Uterus (tissue), 4 donors: Measurements from ENCODE around the gene TLK2. TPM values are rescaled to one million over a fixed set of nuclear protein-coding genes. Genes with fewer than 3 reads are reported as not detected.
A peak's percentile ranks its signal among the peaks of the same experiment; 100 is the strongest.

Source experiments
- DNase-seq, 2 donors: peaks; one replicate each; pipeline ENCODE4 v3.0.0-alpha.2; 2019 to 2020
- H3K27ac ChIP-seq, 2 donors: fragments of 200-600 bp; sonication (generic); 1 replicate in 1 of 2; 2 replicates in 1 of 2; pipeline ENCODE4 v1.5.1; 2016 to 2018
- H3K27me3 ChIP-seq, 2 donors: fragments of 200-600 bp; sonication (generic); one replicate each; pipeline ENCODE4 v1.5.1; 2018 to 2019; ENCODE audit warnings: control low read depth in 1 of 2
- H3K36me3 ChIP-seq, 2 donors: fragments of 200-600 bp; sonication (generic); one replicate each; pipeline ENCODE4 v1.5.1; 2019; ENCODE audit warnings: control low read depth in 1 of 2
- H3K4me1 ChIP-seq, 2 donors: fragments of 200-600 bp; sonication (generic); one replicate each; pipeline ENCODE4 v1.5.1; 2018 to 2019; ENCODE audit warnings: control low read depth in 1 of 2
- H3K4me3 ChIP-seq, 2 donors: fragments of 200-600 bp; sonication (generic); 1 replicate in 1 of 2; 2 replicates in 1 of 2; pipeline ENCODE4 v1.5.1; 2018 to 2019; ENCODE audit warnings: mild to moderate bottlenecking in 1 of 2
- H3K9me3 ChIP-seq, 2 donors: fragments of 200-600 bp; sonication (generic); one replicate each; pipeline ENCODE4 v1.5.1; 2019; ENCODE audit warnings: control low read depth in 1 of 2
- POLR2A ChIP-seq, 2 donors: fragments of 450-650 bp; IDR thresholded peaks; one replicate each; pipeline ENCODE4 v1.6.1; 2016; ENCODE audit warnings: antibody characterized with exemption in 2 of 2, mild to moderate bottlenecking in 1 of 2, moderate library complexity in 1 of 2
- intact Hi-C: fragments of 100-400 bp; cut with DNase I; formaldehyde crosslinking; loops from one replicate; pipeline ENCODE4 v1.15.1; 2023; ENCODE audit warnings: low total_unique reads
- total RNA-seq, 4 donors: library from RNA; depleted of rRNA in 3 of 4; stranded (reverse); fragments of >200 nt in 3 of 4; gene quantifications; one replicate each; pipeline versions ENCODE4 v1.1.0 to v1.2.4, GENCODE V29; 2014 to 2023
- TF ChIP-seq, protein P1 (sequence below), 4 experiments: fragments of 200-600 bp in 2 of 4; fragments of 450-650 bp in 2 of 4; sonication (generic) in 2 of 4; IDR thresholded peaks; one replicate each; pipeline ENCODE4 v1.5.1; 2016 to 2019; ENCODE audit warnings: antibody characterized with exemption in 4 of 4, mild to moderate bottlenecking in 2 of 4, moderate library complexity in 1 of 4
- donor health status: DM: yes; HTN: yes; CAD: no.

TLK2 gene
- total RNA-seq, 4 donors from 2014 or later = 13.6 to 120 (median 50.0) TPM

DNA sequence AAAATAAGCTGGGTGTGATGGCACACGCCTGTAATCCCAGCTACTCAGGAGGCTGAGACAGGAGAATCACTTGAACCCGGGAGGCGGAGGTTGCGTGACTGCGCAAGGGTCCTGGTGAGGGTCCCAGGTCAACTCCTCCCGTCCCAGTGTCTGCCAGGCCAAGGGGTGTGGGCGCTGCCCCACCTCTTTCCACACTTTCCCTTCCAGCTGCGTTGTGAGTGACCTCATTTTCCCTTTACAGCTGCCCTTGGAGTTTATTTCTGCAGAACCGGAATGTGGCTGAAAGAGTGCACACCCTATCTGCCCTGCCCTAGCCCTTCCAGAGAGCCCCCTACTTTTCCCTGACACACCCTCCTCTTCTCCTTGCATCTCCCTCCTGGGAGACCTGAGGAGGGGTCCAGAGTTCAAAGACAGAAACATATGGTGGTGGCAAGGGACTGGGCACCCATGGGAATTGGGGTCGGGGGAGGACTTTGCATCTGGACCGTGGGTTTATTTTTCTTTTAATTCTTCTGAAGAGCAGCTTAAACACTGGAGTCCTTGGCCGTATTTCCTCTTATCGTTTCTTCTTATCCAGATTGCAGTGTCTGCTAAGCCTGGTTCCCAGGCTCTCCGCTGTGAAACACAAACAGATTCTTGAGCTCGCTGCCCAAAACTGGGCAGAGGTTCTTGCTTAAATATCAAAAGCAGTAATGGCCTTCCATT, 169.8 kb downstream of the TLK2 start:
- H3K4me3 ChIP-seq = no peak overlapping the region
- H3K27me3 ChIP-seq = no peaks in the 10 kb centered on the region
- no peak for DNase-seq
- peak overlapping the region; percentile 33 to 44 for H3K27ac ChIP-seq
- no peaks in the 10 kb centered on the region for H3K36me3 ChIP-seq
- TF ChIP-seq POLR2A (IDR thresholded peaks at IDR 0.05) = no peak
- TF ChIP-seq, protein P1, sequence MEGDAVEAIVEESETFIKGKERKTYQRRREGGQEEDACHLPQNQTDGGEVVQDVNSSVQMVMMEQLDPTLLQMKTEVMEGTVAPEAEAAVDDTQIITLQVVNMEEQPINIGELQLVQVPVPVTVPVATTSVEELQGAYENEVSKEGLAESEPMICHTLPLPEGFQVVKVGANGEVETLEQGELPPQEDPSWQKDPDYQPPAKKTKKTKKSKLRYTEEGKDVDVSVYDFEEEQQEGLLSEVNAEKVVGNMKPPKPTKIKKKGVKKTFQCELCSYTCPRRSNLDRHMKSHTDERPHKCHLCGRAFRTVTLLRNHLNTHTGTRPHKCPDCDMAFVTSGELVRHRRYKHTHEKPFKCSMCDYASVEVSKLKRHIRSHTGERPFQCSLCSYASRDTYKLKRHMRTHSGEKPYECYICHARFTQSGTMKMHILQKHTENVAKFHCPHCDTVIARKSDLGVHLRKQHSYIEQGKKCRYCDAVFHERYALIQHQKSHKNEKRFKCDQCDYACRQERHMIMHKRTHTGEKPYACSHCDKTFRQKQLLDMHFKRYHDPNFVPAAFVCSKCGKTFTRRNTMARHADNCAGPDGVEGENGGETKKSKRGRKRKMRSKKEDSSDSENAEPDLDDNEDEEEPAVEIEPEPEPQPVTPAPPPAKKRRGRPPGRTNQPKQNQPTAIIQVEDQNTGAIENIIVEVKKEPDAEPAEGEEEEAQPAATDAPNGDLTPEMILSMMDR (IDR thresholded peaks at IDR 0.05) = no peak
- intact Hi-C loops = no loop called here
- no peaks in the 10 kb centered on the region for H3K9me3 ChIP-seq
- peaks cover 0 to 12% of the 10 kb centered on the region in 2 donors for H3K4me1 ChIP-seq

DNA sequence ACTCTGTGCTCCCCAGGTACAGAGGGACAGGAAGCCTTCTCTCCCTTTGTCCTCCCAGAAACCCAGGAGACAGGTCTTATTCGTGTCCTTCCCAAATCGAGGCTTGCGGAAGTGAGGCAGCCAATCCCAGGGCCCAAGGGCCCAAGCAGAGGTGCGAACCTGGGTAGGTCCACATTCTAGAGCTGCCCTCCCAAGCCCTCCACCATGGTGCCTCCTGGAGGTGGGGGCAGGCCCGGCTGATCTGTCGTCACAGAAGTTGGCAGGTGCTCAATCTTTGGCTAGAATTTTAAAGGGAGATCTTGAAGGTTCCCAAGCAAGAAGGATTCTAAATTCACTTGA, 170.3 kb downstream of the TLK2 start:
- TF ChIP-seq, protein P1 (IDR thresholded peaks at IDR 0.05) = no peak
- TF ChIP-seq POLR2A (IDR thresholded peaks at IDR 0.05) = no peak
- no peak overlapping the region for H3K4me3 ChIP-seq
- intact Hi-C loops = no loop called here

DNA sequence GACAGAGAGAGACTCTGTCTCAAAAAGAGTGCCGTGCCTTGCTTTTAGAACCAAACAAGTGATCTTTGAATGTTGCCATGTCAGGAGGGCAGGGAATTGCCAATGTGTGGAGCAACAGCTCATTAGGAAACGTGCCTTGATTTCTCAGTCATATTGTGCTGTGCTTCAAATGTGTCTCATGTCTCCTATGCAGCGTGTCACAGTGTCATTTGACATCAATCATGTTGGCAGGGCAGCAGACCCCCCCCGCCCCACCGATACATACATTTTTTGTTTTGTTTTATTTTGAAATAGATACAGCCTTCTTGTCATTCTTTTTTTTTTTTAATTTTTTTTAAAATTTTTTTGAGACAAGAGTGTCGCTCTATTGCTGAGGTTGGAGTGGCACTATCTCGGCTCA, 170.9 kb downstream of the TLK2 start:
- Histone ChIP-seq H3K4me3 (no peak overlapping the region), H3K9me3 (no peaks in the 10 kb centered on the region), H3K4me1 (peaks cover 0 to 22% of the 10 kb centered on the region in 2 donors), H3K27me3 (no peaks in the 10 kb centered on the region), H3K36me3 (no peaks in the 10 kb centered on the region), H3K27ac (peak overlapping the region; percentile 33 to 44)
- no peak for TF ChIP-seq POLR2A (IDR thresholded peaks at IDR 0.05)
- TF ChIP-seq, protein P1 (IDR thresholded peaks at IDR 0.05) = no peak
- DNase-seq = no peak
- intact Hi-C loops = no loop called here

More for the DNA sequence above, 170.3 kb downstream of the TLK2 start:
- Histone ChIP-seq H3K36me3 (no peaks in the 10 kb centered on the region), H3K4me1 (peaks cover 0 to 17% of the 10 kb centered on the region in 2 donors), H3K27me3 (no peaks in the 10 kb centered on the region), H3K9me3 (no peaks in the 10 kb centered on the region), H3K27ac (peak overlapping the region; percentile 33 to 44)
- DNase-seq = no peak

DNA sequence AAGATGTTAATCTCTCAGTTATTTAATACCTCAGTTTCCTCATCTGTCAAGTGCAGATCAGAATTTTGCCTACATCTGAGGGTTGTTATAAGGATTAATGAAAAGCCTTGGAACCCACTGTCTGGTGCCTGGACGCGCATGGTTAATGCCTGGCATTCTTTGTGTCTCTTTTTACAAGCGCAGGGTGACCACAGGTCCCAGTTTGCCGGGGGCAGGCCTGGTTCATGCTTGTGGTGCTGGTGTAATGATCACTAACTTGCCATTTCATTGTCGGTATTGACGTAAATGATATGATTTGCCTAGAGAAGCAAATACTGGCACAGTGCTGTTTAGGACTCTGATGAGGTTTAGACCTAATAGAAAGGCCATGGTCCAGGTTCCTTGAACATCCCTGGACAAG, 172.0 kb downstream of the TLK2 start:
- DNase-seq = no peak
- no peaks in the 10 kb centered on the region for H3K9me3 ChIP-seq
- TF ChIP-seq POLR2A (IDR thresholded peaks at IDR 0.05) = no peak
- TF ChIP-seq, protein P1 (IDR thresholded peaks at IDR 0.05) = no peak
- H3K4me3 ChIP-seq = no peak overlapping the region
- intact Hi-C loops = no loop called here
- H3K27me3 ChIP-seq = no peaks in the 10 kb centered on the region
- H3K4me1 ChIP-seq = peaks cover 0 to 22% of the 10 kb centered on the region in 2 donors
- H3K36me3 ChIP-seq = no peaks in the 10 kb centered on the region
- no peak overlapping the region for H3K27ac ChIP-seq

DNA sequence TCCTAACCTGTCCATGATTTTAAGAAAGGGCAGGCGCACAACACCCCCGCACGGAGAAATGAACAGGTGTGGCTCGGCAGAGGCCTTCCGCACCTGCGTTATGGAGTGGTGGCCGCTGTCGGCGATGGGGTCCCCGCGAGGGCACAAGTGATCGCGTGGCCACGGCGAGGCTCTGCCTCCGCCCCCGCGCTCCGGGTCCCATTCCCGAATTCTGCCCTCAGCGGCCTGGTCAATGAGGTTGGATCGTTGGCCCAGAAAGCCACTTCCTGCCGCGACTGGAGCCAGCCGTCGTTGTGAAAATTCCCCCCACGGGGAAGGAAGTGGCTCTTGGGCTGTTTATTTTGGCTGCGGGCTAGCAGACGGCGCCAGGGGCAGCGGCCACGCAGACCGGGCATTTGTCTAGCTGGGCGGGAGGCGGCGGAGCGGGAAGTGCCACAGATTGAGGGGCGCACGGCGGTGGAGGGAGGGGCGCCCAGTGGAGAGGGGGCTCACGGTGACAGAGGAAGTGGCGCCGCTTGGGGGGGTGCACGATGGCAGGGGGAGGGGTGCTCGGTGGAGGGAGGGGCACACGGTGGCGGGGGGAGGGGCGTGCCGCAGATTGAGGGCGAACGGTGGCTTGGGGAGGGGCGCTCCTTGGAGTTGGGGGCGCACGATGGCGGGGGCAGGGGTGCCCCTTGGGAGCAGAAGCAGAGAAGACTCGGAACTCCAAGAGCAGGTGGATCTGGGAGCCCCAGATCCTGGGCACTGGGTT, 173.8 kb downstream of the TLK2 start:
- Histone ChIP-seq H3K4me1 (peaks cover 0 to 24% of the 10 kb centered on the region in 2 donors), H3K27ac (peak overlapping the region; percentile 17 to 68), H3K9me3 (no peaks in the 10 kb centered on the region), H3K27me3 (no peaks in the 10 kb centered on the region), H3K4me3 (peak overlapping the region; percentile 29 to 33), H3K36me3 (no peaks in the 10 kb centered on the region)
- DNase-seq = peak in 1 of 2 donors; percentile 53
- intact Hi-C loops = no loop called here
- no peak for TF ChIP-seq POLR2A (IDR thresholded peaks at IDR 0.05)
- TF ChIP-seq, protein P1 (IDR thresholded peaks at IDR 0.05) = no peak
